Measurements from ENCODE around the gene SLC38A7.

Gene SLC38A7

GRCh38 chr16:58658796-58659211, 25.8 kb downstream of the SLC38A7 start:
- no peak for DNase-seq (ENCODE audit: low read depth)
- H3K4me3 ChIP-seq (ENCODE audit: low read depth, low read length) = no peak overlapping the region
- TF ChIP-seq CTCF (IDR thresholded peaks at IDR 0.05; ENCODE audit: control insufficient read depth, extremely low read depth, insufficient read depth) = no peak

GRCh38 chr16:58656899-58657298, 27.7 kb downstream of the SLC38A7 start:
- no peak for DNase-seq (ENCODE audit: low read depth)
- no peak for TF ChIP-seq CTCF (IDR thresholded peaks at IDR 0.05; ENCODE audit: control insufficient read depth, extremely low read depth, insufficient read depth)
- no peak overlapping the region for H3K4me3 ChIP-seq (ENCODE audit: low read depth, low read length)

GRCh38 chr16:58655215-58655596, 29.4 kb downstream of the SLC38A7 start:
- no peak overlapping the region for H3K4me3 ChIP-seq (ENCODE audit: low read depth, low read length)
- TF ChIP-seq CTCF (IDR thresholded peaks at IDR 0.05; ENCODE audit: control insufficient read depth, extremely low read depth, insufficient read depth) = no peak

GRCh38 chr16:58654560-58655214, 29.9 kb downstream of the SLC38A7 start:
- TF ChIP-seq CTCF (IDR thresholded peaks at IDR 0.05; ENCODE audit: control insufficient read depth, extremely low read depth, insufficient read depth) = no peak
- DNase-seq (ENCODE audit: low read depth) = no peak
- no peak overlapping the region for H3K4me3 ChIP-seq (ENCODE audit: low read depth, low read length)

More at GRCh38 chr16:58655215-58655596, 29.4 kb downstream of the SLC38A7 start:
- DNase-seq (ENCODE audit: low read depth) = no peak

GRCh38 chr16:58652741-58653140, 31.8 kb downstream of the SLC38A7 start:
- no peak for DNase-seq (ENCODE audit: low read depth)
- no peak overlapping the region for H3K4me3 ChIP-seq (ENCODE audit: low read depth, low read length)
- TF ChIP-seq CTCF (IDR thresholded peaks at IDR 0.05; ENCODE audit: control insufficient read depth, extremely low read depth, insufficient read depth) = no peak

GRCh38 chr16:58651965-58652348, 32.6 kb downstream of the SLC38A7 start:
- no peak overlapping the region for H3K4me3 ChIP-seq (ENCODE audit: low read depth, low read length)
- TF ChIP-seq CTCF (IDR thresholded peaks at IDR 0.05; ENCODE audit: control insufficient read depth, extremely low read depth, insufficient read depth) = no peak
- no peak for DNase-seq (ENCODE audit: low read depth)

GRCh38 chr16:58649707-58650106, 34.9 kb downstream of the SLC38A7 start:
- no peak for TF ChIP-seq CTCF (IDR thresholded peaks at IDR 0.05; ENCODE audit: control insufficient read depth, extremely low read depth, insufficient read depth)
- no peak for DNase-seq (ENCODE audit: low read depth)
- H3K4me3 ChIP-seq (ENCODE audit: low read depth, low read length) = no peak overlapping the region
